RWPE1 (cell line): ENCODE data around the gene DYNC2H1.
A peak's percentile ranks its signal among the peaks of the same experiment; 100 is the strongest.

Experiments used
- CTCF ChIA-PET: fragments of 350-600 bp; sonication (Branson Sonifier 250); formaldehyde crosslinking; extraction: SDS; loops from one replicate; lab custom pipeline; 2021; lab: Yijun Ruan, JAX
- POLR2A ChIA-PET: fragments of 400-600 bp; formaldehyde crosslinking; extraction: SDS; loops from one replicate; lab custom pipeline; 2020; ENCODE audit warnings: antibody characterized with exemption; ENCODE audit not compliant: low non-redundant PET; lab: Yijun Ruan, JAX
- DNase-seq: peaks from one replicate; pipeline ENCODE4 v3.0.0; 2012; ENCODE audit warnings: low spot score
- H3K27ac ChIP-seq: fragments of 450-650 bp; 2 replicates; pipeline ENCODE4 v1.5.1; 2017
- TF ChIP-seq, protein P1 (sequence below): fragments of 450-650 bp; conservative IDR thresholded peaks from 2 replicates; pipeline ENCODE4 v1.5.1; 2017; ENCODE audit warnings: low read depth, mild to moderate bottlenecking

The DYNC2H1 gene

DNA sequence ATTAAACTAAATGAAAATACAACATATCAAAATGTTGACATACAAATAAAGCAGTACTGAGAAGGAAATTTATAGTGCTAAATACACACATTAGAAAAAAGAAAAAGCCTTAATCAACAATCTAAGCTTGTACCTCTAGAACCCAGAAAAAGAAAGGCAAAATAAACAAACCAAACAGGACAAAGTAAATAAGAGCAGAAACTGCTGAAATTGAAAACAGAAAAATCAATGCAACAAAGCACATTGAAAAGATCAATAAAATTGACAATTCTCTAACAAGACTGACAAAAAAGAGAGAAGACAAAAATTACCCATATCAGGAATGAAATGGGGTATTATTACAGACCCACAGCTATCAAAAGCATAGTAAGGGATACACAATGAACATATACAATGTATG is 38.2 kb upstream of the DYNC2H1 start:
- H3K27ac ChIP-seq = no peak overlapping the region
- TF ChIP-seq, protein P1, sequence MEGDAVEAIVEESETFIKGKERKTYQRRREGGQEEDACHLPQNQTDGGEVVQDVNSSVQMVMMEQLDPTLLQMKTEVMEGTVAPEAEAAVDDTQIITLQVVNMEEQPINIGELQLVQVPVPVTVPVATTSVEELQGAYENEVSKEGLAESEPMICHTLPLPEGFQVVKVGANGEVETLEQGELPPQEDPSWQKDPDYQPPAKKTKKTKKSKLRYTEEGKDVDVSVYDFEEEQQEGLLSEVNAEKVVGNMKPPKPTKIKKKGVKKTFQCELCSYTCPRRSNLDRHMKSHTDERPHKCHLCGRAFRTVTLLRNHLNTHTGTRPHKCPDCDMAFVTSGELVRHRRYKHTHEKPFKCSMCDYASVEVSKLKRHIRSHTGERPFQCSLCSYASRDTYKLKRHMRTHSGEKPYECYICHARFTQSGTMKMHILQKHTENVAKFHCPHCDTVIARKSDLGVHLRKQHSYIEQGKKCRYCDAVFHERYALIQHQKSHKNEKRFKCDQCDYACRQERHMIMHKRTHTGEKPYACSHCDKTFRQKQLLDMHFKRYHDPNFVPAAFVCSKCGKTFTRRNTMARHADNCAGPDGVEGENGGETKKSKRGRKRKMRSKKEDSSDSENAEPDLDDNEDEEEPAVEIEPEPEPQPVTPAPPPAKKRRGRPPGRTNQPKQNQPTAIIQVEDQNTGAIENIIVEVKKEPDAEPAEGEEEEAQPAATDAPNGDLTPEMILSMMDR = no peak
- DNase-seq = no peak
- ChIA-PET POLR2A (no interaction called here), CTCF (no interaction called here)

DNA sequence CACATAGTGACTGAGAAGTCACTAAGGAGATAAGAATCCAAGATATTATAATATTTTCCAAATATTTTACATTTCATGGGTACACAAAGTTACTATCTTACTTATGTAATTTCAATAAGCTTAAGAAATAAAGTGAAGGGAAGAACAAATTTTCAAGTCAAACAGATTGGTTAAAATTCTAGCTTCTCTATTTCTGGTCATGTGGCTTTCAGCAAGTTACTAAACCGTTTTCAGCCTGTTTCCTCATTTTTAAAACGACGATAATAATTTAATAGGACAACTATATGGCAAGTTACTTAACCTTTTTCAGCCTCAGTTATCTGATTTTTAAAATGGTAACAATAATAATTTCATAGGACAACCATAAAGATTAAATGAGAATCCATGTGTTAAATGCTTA is 32.9 kb upstream of the DYNC2H1 start:
- TF ChIP-seq, protein P1 = no peak
- H3K27ac ChIP-seq = no peak overlapping the region
- no peak for DNase-seq
- ChIA-PET POLR2A (no interaction called here), CTCF (interaction anchor here (0.6 kb wide), 1 partner anchor 13 kb away, joined by 7 read pairs; no protein-coding TSS in a partner anchor)

DNA sequence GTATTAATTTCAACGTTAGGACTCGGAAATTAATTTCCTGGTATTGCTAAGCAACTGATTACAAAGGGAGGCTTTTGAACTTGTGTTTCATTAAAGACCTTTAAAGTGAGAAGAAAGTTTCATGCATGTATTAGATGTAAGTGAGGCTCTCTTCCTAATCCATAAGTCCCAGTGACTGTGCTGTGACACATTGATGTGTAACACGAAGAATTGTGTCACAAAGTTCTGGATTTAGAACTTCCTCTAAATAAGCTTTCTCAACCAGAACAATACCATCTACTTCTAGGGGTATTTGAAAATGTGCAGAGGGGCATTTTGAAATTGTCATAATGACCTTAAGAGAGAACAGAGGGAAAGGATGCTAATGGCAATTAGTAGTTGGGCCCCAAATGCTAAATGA is 31.7 kb upstream of the DYNC2H1 start:
- ChIA-PET POLR2A (no interaction called here), CTCF (interaction anchor here (0.6 kb wide), 1 partner anchor 11 kb away, joined by 3 read pairs; no protein-coding TSS in a partner anchor)
- no peak overlapping the region for H3K27ac ChIP-seq
- no peak for DNase-seq
- TF ChIP-seq, protein P1 = no peak

DNA sequence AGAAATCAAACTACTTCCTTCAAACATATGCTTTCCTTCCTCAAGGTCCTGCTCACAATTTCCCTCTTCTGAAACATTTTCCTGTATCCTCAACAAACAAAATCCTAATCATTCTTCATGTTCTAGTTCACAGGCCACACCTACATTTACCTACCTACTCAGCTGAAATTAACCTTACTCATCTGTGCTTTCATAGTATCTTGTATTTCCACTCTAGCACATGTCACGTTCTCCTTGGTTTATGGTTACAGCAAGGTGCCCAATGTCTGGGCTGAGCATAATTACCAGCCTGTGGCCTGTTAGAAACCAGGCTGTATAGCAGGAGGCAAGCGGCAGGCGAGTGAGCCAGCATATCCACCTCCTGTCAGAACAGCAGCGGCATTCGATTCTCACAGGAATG is 30.5 kb upstream of the DYNC2H1 start:
- no peak overlapping the region for H3K27ac ChIP-seq
- CTCF ChIA-PET = no interaction called here
- DNase-seq = no peak
- TF ChIP-seq, protein P1 = no peak
- POLR2A ChIA-PET = no interaction called here

DNA sequence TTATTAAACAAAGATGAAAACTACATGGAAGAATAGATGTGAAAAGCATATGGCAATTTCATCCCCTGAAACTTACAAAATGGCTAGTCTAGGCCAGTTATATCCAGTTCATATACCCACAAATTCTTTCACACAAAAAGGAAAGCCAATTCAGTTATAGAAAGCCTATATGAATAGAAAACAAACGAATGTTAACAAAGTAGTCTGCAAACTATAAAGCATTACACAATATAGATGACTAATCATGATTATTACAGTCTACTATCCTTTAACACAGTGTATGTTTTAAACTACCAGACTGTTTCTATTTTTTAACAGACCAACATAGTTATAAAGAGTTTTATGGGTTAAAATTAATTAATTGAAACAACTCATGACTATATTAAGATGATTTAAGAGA is 29.4 kb upstream of the DYNC2H1 start:
- ChIA-PET POLR2A (no interaction called here), CTCF (no interaction called here)
- DNase-seq = peak; percentile 26
- TF ChIP-seq, protein P1 = no peak
- no peak overlapping the region for H3K27ac ChIP-seq

DNA sequence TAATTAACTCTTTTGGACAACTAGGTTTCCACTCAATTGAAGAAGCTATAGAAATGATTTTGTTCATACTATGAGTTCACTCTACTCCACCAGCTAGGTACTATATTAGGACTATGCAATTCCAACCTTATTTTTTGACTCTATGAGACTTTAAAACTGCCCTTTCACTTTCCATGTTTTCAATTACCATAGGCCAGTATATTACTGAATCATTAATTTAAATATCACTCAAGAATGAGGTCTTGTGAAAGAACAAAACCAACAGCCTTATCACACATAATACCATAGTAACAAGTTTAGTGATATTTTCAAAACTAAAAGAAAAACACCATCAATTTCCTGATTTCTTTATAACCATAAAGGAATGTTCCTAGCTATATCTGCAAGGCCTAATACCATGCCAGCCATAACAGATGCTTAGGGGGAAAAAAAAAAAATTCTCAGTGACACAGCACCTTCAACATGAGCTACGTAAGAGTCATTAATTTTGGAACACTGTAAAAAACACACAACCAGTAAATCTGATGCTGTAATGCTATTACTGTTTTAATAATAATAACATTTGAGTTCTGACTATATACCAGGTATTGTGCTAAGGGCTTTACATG is 23.4 kb upstream of the DYNC2H1 start:
- TF ChIP-seq, protein P1 = no peak
- no peak overlapping the region for H3K27ac ChIP-seq
- ChIA-PET CTCF (interaction anchor here (0.6 to 0.7 kb wide), 2 partner anchors 175 to 1140 kb away, joined by 3 to 5 read pairs; no protein-coding TSS in a partner anchor), POLR2A (no interaction called here)
- DNase-seq = no peak
